Measurements from ENCODE around the gene CDC25C.
"Not testable (repeated sequence)": the region's sequence is repeated elsewhere in the genome, so short reads cannot be mapped to it uniquely, and the experiment has no call there.

Gene CDC25C

GRCh38 chr5:138344887-138345622, 13.5 kb upstream of the CDC25C start:
- DNase-seq = no peak

GRCh38 chr5:138340008-138340407, 8.4 kb upstream of the CDC25C start:
- no peak for DNase-seq

- DNase-seq = no peak
These were observed 7.9 kb upstream of the CDC25C start for GRCh38 chr5:138339464-138339863.

GRCh38 chr5:138339091-138339456, 7.5 kb upstream of the CDC25C start:
- DNase-seq = no peak

GRCh38 chr5:138338411-138339090, 6.9 kb upstream of the CDC25C start:
- peak; percentile 57 for DNase-seq

- DNase-seq = peak; percentile 98
These were observed 6.2 kb upstream of the CDC25C start, which contains the start of gene FAM53C for GRCh38 chr5:138337685-138338410. FAM53C (plus strand) TSS chr5:138338266; CDS start chr5:138341336, 3,070 bp downstream.

- peak; percentile 96 for DNase-seq
These were observed 5.5 kb upstream of the CDC25C start for GRCh38 chr5:138336952-138337684.

GRCh38 chr5:138334867-138335447, 3.4 kb upstream of the CDC25C start:
- no peak for DNase-seq

GRCh38 chr5:138330813-138331448, 673 bp downstream of the CDC25C start:
- DNase-seq = peak; percentile 59

- DNase-seq = not testable (repeated sequence)
These were observed 13.4 kb downstream of the CDC25C start for GRCh38 chr5:138318211-138318610.

- no peak for DNase-seq
These were observed 15.2 kb downstream of the CDC25C start for GRCh38 chr5:138316355-138316754.

- DNase-seq = no peak
These were observed 15.8 kb downstream of the CDC25C start for GRCh38 chr5:138315751-138316278.

GRCh38 chr5:138305797-138306196, 25.8 kb downstream of the CDC25C start:
- DNase-seq = peak; percentile 55

GRCh38 chr5:138303372-138303771, 28.2 kb downstream of the CDC25C start:
- peak; percentile 50 for DNase-seq

- DNase-seq = no peak
These were observed 42.3 kb downstream of the CDC25C start for GRCh38 chr5:138289296-138289695.

- peak; percentile 39 for DNase-seq
These were observed 44.4 kb downstream of the CDC25C start for GRCh38 chr5:138287246-138287645.

- peak; percentile 92 for DNase-seq
These were observed 48.5 kb downstream of the CDC25C start for GRCh38 chr5:138282920-138283742.

- DNase-seq = no peak
These were observed 50.7 kb downstream of the CDC25C start for GRCh38 chr5:138280915-138281314.

- DNase-seq = peak; percentile 97
These were observed 55.1 kb downstream of the CDC25C start for GRCh38 chr5:138276402-138277054.

GRCh38 chr5:138275895-138276294, 55.7 kb downstream of the CDC25C start:
- DNase-seq = no peak
